Cardiac fibroblast (primary cell): ENCODE data around the gene PVR.
A peak's percentile ranks its signal among the peaks of the same experiment; 100 is the strongest.
"Not testable (repeated sequence)": the region's sequence is repeated elsewhere in the genome, so short reads cannot be mapped to it uniquely, and the experiment has no call there.

Source experiments
- DNase-seq, 2 donors: peaks; one replicate each; pipeline versions ENCODE4 v3.0.0 to v3.0.0-alpha.2; 2010; ENCODE audit warnings: low read depth in 2 of 2
- H3K4me3 ChIP-seq, 2 donors: replicated peaks in 1 of 2; 1 replicate in 1 of 2; 2 replicates in 1 of 2; pipeline ENCODE4 v1.5.1; 2011; ENCODE audit warnings: low read depth in 2 of 2, low read length in 2 of 2, mild to moderate bottlenecking in 2 of 2, moderate library complexity in 1 of 2
- TF ChIP-seq, protein P1 (sequence below): IDR thresholded peaks from one replicate; pipeline ENCODE4 v1.5.1; 2011; ENCODE audit warnings: low read depth, mild to moderate bottlenecking, low read length, inconsistent platforms

PVR gene

DNA sequence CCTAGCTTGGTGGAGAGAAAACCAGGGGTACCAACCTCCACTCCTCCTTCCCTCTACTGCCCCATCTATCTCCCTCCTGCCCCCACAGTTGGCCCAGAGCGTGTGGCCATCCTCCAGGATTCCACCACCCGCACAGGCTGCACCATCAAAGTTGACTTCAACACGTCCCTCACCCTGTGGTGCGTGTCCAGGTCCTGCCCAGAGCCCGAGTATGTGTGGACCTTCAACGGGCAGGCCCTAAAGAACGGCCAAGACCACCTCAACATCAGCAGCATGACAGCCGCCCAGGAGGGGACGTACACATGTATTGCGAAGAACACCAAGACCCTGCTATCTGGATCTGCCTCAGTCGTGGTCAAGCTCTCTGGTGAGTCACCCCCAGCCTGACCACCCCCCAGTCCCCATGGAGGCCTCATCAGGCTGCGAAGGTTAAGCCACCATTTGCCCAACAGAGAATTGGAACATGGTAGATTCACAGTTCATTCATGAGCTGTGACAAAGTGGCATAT lies 61.8 kb downstream of the PVR start:
- DNase-seq: no peak
- no peak overlapping the region for H3K4me3 ChIP-seq
- TF ChIP-seq, protein P1, sequence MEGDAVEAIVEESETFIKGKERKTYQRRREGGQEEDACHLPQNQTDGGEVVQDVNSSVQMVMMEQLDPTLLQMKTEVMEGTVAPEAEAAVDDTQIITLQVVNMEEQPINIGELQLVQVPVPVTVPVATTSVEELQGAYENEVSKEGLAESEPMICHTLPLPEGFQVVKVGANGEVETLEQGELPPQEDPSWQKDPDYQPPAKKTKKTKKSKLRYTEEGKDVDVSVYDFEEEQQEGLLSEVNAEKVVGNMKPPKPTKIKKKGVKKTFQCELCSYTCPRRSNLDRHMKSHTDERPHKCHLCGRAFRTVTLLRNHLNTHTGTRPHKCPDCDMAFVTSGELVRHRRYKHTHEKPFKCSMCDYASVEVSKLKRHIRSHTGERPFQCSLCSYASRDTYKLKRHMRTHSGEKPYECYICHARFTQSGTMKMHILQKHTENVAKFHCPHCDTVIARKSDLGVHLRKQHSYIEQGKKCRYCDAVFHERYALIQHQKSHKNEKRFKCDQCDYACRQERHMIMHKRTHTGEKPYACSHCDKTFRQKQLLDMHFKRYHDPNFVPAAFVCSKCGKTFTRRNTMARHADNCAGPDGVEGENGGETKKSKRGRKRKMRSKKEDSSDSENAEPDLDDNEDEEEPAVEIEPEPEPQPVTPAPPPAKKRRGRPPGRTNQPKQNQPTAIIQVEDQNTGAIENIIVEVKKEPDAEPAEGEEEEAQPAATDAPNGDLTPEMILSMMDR: no peak

DNA sequence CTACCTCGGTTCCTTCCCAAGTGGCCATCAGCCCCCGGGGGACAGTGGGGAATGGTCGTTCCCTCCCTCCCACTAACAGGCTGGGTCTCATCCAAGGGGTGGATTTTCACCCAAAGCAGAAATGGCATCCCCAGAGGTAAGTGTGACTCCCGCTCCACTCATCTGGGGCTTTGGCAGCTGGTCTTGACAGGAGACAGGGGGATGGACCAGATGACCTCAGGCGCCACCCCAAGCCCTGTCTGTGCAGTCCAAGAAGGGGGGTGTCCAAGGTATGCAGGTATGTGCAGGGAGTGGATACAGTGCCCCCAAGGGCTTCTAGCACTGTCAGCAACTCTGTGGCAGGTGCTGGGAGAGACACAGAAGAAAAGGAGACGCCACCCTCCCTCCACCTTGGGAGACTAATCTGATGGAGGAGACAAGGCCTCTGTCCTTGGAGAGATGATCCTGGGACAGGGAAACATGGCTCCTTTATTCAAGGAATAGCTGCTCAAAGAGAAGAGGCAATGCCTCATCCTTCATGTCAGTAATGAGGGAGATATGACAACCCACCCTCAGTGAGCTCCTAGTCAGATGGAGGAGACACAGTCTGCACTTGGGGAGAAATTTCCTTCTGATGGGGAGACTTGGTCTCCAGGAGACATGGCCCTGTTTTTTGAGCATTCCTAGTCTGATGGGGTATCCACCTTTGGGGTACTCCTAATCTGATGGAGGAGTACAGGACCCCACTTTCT lies 63.0 kb downstream of the PVR start:
- H3K4me3 ChIP-seq: no peak overlapping the region
- TF ChIP-seq, protein P1: no peak
- no peak for DNase-seq

DNA sequence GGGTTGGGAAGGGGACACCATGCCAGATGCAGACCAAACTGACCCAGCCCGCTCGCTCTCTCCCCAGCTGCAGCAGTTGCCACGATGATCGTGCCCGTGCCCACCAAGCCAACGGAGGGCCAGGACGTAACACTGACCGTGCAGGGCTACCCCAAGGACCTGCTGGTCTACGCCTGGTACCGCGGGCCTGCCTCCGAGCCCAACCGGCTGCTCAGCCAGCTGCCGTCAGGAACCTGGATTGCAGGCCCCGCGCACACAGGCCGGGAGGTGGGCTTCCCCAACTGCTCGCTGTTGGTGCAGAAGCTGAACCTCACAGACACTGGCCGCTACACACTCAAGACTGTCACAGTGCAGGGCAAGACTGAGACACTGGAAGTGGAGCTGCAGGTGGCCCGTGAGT lies 64.1 kb downstream of the PVR start:
- no peak for DNase-seq
- H3K4me3 ChIP-seq: no peak overlapping the region
- TF ChIP-seq, protein P1: no peak

DNA sequence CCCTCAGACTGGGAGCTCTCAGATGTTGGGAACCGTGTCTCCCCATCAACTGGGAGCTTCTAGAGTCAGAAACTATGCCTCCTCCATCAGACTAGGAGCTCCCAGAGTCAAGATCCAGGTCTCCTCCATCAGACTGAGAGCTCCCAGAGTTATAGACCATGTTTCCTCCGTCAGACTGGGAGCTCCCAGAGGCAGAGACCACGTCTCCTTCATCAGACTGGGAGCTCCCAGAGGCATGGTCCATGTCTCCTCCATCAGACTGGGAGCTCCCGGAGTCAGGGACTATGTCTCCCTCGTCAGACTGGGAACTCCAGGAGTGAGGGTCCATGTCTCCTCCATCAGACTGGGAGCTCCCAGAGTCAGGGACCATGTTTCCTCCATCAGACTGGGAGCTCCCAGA lies 65.2 kb downstream of the PVR start:
- H3K4me3 ChIP-seq: no peak overlapping the region
- DNase-seq: no peak

DNA sequence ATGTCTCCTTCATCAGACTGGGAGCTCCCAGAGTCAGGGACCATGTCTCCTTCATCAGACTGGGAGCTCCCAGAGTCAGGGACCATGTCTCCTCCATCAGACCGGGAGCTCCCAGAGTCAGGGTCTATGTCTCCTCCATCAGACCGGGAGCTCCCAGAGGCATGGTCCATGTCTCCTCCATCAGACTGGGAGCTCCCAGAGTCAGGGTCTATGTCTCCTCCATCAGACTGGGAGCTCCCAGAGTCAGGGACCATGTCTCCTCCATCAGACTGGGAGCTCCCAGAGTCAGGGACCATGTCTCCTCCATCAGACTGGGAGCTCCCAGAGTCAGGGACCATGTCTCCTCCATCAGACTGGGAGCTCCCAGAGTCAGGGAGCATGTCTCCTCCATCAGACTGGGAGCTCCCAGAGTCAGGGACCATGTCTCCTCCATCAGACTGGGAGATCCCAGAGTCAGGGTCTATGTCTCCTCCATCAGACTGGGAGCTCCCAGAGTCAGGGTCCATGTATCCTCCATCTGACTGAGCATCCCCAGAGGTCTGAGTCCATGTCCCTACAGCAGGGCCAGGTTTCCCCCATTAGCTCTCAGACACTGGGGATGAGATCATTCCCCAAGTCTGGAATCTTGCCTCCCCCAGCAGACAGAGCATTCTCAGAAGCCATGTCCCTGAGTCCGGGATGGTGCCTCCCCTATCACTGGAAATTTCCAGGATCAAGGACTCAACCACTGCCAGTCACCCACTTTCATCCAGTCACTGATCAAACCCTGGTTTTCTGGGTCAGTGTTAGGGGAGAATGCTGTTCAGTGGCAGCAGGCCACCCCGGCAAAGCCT lies 65.9 kb downstream of the PVR start:
- not testable (repeated sequence) for DNase-seq, H3K4me3 ChIP-seq

More for the DNA sequence above, 65.2 kb downstream of the PVR start:
- TF ChIP-seq, protein P1: no peak

DNA sequence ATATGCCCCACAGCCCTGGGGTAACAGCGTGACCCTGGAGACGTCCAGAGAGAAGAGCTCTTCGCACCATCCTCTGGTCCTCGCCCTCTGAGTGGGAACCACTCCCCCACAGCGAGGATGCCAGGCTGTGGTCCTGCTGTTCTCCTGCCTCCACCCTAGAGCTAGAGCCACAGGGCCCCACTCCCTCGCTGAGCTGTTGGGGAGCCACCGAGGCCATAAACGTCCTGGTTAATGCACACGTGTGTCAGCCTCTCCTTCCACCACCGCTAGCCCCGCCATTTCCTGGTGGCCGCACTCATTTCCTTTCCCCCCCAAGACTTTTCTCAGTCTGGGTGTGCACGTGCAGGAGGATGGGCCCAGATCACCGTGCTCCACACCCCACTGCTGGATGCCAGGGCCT lies 66.8 kb downstream of the PVR start:
- DNase-seq: no peak
- TF ChIP-seq, protein P1: no peak
- H3K4me3 ChIP-seq: no peak overlapping the region

DNA sequence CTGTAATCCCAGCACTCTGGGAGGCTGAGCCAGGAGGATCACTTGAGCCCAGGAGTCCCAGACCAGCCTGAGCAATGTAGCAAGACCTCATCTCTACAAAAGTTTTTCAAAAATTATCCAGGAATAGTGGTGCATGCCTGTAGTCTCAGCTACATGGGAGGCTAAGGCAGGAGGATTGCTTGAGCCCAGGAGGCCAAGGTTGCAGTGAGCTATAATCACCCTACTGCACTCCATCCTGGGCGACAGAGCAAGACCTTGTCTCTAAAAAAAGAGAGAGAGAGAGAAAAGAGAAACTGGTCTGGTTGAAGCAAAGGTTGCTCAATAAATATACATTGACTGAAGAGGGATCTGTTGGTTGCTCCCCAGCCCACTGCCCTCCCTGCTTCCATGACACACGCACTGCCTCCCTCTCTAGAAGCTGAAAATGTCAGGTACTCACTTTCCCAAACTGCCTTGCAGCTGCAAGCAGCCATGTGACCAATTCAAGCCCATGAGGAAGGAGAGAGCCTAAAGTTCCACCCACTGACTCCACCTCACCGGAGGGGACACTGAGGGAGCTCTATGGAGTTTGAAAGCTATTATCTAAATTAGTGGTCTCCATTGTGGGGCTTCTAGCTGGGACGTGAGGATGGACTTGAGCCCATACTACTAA lies 69.3 kb downstream of the PVR start:
- DNase-seq: peak in 1 of 2 donors; percentile 22
- TF ChIP-seq, protein P1: no peak
- H3K4me3 ChIP-seq: no peak overlapping the region
